ACHN (cell line): ENCODE data around the gene ARID3A.

Source experiments
- DNase-seq: peaks from one replicate; pipeline ENCODE4 v3.0.0-alpha.2; 2015
- in situ Hi-C: cut with HindIII; loops from 2 replicates; pipeline ENCODE4 v1.10.0; 2017; ENCODE audit warnings: low sequenced_read_pairs, low pct_ligation_motif_present, low pct_unique_long_range_greater_than_20kb

The ARID3A gene

DNA sequence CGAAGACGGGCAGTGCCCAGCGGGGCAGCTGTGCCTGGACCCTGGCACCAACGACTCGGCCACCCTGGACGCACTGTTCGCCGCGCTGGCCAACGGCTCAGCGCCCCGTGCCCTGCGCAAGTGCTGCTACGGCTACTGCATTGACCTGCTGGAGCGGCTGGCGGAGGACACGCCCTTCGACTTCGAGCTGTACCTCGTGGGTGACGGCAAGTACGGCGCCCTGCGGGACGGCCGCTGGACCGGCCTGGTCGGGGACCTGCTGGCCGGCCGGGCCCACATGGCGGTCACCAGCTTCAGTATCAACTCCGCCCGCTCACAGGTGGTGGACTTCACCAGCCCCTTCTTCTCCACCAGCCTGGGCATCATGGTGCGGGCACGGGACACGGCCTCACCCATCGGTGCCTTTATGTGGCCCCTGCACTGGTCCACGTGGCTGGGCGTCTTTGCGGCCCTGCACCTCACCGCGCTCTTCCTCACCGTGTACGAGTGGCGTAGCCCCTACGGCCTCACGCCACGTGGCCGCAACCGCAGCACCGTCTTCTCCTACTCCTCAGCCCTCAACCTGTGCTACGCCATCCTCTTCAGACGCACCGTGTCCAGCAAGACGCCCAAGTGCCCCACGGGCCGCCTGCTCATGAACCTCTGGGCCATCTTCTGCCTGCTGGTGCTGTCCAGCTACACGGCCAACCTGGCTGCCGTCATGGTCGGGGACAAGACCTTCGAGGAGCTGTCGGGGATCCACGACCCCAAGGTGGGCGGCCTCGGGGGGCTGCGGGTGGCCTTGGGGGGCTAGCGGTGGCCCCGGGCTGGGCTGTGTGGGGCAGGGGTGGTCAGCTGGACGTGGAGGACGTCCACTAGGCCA is 79.2 kb downstream of the ARID3A start:
- no peak for DNase-seq
- in situ Hi-C loops, result no loop called here

DNA sequence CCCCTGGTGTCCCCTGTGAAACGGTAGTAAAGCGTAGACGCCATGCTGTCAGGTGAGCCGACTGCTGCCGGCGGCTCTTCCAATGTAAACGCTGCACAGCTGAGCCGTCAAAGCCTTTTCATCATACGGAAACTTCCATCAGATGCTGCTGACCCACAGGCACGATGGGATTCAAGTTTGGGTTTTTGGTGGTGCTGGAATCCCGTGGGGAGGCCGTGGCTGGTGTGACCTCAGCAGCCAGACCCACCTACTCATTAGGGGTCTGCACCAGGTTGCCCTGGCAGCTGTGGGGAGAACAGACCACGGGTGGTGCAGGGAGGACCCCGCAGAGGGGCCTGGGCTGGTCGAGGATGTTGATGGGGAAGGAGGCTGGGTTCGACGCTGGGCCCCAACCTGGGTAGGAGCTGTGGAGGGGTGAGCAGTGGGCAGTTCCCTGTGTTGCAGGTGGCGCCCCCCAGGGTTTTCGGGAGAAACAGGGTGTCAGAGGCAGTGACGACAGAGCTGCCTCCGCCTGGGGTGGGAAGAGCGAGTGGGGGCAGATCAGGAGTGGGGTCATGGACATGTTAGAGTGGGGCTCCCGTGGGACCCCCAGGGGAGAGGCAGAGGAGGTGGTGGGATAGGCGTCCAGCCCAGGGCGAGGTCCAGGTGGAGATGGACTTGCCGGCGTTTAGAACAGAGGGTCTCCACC is 81.0 kb downstream of the ARID3A start:
- in situ Hi-C loops, result no loop called here
- DNase-seq, result no peak

DNA sequence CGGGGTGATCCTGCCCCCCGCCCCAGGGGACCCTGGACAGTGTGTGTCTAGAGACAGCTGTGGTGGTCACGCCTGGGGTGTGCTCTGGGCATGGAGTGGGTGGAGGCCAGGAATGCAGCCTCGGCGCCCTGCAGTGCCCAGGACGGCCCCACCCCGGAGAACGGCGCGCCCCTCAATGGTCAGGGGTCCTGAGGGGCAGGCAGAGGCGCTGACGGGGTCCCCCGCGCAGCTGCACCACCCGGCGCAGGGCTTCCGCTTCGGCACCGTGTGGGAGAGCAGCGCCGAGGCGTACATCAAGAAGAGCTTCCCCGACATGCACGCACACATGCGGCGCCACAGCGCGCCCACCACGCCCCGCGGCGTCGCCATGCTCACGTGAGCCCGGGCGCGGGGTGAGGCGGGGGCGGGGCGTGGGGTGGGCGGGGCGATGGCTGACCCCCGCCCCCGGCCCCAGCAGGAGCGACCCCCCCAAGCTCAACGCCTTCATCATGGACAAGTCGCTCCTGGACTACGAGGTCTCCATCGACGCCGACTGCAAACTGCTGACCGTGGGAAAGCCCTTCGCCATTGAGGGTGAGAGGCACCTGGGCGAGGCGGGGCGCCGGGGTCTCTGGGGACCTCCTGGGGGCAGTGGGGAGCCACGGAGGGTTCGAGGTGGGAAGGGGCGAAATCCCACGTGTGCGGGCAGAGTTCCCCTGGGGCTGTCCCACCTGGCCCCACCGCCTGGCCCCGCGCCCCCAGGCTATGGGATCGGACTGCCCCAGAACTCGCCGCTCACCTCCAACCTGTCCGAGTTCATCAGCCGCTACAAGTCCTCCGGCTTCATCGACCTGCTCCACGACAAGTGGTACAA is 81.8 kb downstream of the ARID3A start:
- in situ Hi-C loops, result no loop called here
- DNase-seq, result no peak

DNA sequence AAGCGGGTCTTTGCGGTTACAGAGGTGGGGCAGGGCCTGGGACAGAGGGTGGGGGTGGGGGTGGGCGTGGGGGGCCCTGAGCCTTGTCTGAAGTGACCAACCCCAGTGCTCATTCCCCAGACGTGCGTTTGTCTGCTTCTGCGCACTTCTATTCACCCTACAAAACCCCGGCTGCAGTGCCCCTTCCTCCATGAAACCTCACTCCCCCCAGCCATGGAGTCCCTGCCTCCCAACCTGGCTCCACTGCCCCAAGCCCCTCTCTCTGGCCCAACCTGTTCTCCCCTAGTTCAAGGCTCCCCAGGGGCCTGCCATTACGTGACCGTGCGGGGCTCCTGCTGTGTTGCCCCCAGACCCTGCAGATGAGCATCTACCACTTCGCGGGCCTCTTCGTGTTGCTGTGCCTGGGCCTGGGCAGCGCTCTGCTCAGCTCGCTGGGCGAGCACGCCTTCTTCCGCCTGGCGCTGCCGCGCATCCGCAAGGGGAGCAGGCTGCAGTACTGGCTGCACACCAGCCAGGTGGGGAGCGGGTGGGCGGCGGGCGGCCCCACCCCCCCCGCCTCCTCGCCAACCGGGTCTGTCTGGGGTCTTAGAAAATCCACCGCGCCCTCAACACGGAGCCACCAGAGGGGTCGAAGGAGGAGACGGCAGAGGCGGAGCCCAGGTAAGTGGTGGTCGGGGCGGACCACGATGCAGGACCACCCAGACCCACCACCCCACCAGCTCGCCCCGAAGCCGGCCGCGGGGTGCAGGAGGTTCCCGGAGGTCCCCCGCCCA is 82.6 kb downstream of the ARID3A start:
- in situ Hi-C loops, result no loop called here

DNA sequence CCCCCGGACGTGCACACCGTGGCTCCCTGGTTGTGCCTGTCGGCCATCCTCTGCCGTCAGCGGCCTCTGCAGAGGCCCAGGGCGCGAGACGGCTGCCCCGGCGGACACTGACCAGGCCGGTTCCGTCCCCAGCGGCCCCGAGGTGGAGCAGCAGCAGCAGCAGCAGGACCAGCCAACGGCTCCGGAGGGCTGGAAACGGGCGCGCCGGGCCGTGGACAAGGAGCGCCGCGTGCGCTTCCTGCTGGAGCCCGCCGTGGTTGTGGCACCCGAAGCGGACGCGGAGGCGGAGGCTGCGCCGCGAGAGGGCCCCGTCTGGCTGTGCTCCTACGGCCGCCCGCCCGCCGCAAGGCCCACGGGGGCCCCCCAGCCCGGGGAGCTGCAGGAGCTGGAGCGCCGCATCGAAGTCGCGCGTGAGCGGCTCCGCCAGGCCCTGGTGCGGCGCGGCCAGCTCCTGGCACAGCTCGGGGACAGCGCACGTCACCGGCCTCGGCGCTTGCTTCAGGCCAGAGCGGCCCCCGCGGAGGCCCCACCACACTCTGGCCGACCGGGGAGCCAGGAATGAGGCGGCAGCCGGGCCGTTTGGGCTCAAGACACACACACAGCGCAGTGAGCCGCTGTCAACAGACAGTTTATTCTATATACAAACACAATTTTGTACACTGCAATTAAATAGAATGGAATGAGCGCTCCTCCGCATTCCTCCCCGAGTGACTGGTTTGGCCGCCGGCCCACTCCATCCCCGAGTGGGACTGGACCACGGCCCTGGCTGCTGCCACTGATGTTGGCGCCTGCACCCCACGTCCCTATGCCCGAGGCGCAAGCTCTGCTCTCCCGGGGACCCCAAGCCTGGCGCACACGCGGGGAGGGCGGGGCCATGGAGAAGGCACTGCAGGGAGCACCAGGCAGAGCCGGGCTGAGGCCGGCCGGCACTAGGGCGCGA is 83.5 kb downstream of the ARID3A start:
- in situ Hi-C loops, result no loop called here
- DNase-seq, result no peak

More for the DNA sequence above, 82.6 kb downstream of the ARID3A start:
- no peak for DNase-seq

DNA sequence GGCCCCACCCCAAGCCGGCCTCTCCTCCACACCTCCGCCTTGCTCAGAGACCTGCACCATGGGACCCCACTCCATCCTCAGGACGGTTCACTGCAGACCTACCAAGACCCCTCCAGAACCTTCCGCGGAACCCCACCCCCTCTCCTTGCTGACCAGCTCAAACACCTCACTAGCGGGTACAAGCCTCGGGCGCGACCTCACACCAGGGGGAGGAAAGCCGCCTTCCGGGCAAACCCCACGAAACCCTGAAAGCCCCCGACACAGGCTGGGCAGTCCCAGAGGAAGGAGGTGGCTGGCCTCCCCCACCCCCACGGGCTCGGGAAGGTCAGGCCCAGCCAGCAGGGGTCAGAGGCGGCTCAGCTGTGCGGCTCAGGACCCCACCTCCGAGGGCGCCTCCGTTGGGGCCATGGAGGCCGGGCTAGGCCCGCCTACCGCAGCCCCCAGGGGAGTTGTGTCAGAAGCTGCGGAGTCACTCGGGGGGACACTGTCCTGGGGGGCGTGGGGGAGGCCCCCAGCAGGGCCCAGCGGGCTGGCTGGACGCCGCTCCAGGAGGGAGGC is 84.2 kb downstream of the ARID3A start:
- no peak for DNase-seq
- in situ Hi-C loops, result no loop called here

DNA sequence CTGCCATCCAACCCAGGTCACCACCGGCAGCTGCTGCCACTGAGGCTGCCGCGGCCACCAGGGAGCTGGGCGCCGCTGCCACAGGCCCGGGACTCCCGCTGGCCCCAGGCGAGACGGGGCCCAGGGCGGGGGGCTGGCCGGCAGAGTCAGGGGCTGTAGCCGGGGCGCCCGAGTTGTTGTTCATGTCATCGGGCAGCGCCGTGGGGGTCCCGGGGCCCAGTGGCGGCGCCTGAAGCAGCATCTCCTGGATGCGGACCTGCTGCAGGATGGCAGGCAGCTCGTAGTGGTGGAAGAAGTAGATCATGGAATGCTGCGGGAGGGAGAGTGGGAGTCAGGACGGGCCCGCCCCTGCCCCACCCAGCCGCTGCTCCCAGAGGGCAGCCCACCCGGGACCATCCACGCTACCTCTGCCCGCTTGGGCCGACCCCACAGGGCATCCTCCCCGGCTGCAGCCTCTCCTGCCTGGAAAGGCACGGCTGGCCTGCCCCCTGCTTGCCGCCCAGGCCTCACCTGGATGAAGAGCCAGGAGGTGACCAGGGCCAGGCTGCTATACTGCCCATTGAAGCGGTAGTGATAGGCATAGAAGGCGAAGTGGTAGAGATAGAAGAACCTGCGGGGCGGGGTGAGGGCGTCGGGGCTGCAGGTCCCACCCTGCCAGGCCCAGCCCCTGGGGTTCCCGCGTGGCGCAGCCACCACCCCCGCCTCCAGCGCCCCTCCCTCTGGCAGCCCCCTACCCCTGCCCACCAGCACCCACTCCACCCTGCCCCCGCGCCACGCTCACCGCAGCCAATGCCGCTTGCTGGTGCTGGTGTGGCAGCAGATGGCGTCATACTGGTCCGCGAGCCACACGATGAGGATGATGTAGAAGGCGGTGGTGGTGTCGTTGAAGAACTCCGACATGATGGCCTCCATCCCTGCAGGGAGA is 85.0 kb downstream of the ARID3A start:
- DNase-seq, result no peak
- in situ Hi-C loops, result no loop called here

DNA sequence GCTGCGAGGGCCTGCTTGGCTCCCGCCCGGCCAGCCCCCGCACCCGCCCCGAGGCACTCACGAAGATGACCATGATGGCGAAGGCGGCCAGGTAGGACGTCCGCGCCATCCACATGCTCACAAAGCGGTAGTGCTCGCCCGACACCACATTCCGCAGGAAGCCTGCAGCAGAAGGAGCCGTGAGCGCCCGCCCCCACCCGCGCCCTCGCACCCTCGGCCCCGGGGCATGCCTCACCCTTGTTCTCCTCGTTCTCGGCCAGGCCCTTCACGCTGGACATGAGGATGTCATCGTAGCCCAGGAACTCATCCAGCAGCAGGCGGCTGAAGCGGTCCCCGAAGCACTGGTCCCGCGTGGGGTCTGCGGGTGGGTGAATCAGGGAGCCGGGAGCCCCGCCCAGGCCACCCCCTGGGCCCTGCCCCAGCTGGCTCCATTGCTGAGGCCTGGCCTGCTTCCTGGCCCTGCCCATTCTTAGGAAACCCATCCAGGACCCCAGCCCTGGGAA is 86.0 kb downstream of the ARID3A start:
- DNase-seq, result no peak
- in situ Hi-C loops, result no loop called here

DNA sequence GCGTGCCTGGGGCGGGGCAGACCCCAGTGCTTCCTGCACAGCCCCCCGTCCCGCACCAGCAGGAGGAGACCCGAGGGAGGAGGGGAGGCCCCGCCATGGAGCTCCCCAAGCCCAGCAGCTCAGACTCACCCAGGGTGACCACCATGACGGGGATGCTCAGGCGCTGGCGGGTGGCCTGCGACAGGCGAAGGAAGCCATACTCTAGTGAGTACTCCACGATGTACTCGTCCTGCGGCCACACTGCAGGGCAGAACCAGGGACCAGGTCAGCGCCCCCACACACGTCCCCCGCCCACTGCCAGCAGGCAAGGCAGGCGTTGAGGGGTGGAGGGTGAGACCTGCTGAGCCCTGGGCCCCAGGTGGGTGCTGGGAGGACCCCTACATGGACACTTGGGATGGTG is 86.5 kb downstream of the ARID3A start:
- no peak for DNase-seq
- in situ Hi-C loops, result no loop called here

DNA sequence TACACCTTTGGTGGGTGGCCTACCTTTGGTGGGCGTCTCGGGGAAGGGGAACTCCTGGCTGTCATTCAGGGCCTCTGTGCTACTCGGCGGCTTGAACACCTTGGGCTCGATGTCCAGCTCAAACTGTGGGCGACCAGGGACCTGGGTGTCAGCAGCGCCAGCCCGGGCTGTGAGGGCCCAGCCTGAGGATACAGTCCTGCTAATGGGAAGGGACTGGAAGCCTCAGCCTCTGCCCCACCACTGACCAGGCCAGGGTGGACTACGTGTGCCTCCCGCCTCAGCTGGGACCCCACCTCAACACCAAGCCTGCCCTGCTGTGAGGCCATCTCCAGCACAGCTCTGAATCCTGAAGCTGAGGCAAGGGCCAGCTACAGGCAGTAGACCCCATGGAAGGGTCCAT is 87.4 kb downstream of the ARID3A start:
- in situ Hi-C loops, result no loop called here
- no peak for DNase-seq

DNA sequence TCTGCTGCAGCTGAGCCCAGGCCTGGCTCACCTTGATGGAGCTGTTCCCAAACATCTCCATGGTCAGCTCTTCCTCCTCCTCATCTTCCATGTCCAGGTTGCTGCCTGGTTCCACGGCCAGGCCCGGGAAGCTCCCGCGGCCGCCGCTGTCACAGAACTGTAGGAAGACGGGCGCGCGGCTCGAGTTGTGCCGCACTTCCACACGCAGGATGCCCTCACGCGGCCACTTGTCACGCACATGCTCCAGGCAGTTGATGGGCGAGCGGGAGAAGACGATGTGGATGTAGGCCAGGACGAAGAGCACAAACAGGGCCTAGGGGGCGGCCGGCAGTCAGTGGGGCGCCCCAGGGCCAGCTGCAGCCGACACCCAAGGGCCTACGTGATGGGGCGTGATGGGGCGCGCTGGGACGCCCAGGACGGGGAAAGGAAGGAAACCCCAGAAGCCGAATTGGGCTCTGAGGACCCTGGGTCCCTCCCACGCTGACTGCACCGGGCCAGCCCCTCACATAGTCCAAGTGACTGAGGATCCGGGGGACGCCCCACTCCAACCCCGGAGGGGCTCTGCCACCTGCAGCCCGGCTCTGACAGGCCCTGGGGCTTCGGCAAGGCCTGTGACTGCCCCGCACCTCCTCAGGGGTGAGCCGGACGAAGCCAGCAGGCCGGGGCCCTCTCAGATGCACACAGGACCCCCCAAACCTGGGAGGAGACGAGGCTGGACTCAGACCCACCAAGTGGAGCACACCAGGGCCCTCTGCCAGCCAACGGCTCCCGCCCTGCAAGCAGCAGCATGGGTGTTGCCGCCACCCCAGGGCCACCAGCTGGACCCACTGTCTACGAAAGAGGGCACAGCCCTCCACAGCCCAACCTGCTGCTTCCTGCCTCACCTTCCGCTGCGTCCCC is 88.6 kb downstream of the ARID3A start:
- in situ Hi-C loops, result no loop called here
- DNase-seq, result no peak

DNA sequence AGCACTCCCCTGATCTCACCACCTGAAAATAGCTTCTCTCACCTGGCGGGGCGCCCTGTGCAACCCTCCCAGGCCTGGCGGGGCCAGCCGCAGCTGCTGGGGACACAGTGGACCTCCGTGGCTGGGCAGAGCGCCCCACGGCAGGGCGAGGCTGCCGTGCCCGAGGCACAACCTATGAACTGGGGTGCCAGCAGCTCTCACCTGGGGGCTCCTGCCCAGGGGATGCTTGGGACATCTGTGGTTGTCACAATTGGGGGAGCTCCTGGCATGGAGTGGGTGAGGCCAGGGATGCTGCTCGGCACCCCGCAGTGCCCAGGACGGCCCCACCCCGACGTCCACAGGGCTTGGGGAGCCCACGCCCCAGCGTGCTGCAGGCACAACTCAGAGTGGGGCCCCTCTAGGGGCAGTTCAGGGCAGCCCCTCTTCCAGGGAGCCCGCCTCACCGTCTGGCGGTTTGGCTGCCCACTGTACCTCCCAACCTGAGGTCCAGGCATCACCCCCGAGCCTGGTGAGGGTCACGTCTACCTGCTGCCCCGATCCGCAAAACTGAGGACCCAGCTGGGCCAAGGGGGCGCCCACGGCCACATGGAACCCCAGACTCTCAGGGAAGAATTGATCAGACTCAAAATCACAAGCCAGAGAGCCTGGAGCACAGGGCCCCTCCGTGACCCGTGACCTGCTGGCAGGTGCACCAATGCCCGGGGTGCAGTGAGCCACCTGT is 89.4 kb downstream of the ARID3A start:
- in situ Hi-C loops, result no loop called here
- no peak for DNase-seq

DNA sequence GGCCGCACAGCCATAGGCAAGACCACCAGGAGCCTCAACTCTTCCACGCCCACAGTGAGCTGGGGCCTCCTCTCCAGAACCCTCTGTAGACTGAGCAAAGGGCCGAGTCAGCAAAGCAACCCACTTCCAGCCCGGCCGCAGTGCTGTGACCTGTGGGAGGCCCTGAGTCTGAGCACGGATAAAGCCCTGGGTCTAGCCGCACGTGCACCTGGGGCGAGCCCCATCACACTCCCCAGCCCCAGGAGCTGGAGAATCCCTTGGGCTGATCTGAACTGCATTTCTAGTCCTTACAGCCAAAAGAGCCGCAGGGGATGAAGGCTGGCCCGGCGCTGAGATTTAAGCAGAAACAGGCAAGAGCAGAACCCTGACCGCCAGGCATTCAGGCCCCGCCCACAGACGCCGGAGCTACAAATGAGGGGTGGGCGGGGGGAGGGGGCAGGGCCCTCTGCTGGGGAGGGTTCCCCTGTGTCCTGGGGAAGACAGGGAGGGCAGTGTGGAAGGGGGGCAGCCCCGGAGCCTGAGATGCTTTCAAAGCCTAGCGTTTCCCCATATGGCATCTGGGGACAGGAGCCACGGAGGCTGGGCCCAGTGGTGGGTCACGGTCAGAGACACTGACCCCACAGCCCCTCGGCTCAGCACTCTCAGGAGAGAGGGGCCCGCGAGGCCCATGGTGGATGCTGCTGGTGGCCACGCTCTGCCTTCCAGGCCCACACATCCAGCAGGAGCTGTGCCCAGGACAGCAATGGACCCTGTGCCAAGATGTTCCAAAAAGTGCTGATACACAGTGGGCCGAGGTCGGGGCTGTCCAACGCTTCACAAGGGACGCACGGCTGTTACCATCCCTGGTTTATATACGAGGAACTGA is 90.2 kb downstream of the ARID3A start:
- no peak for DNase-seq
- in situ Hi-C loops, result no loop called here

DNA sequence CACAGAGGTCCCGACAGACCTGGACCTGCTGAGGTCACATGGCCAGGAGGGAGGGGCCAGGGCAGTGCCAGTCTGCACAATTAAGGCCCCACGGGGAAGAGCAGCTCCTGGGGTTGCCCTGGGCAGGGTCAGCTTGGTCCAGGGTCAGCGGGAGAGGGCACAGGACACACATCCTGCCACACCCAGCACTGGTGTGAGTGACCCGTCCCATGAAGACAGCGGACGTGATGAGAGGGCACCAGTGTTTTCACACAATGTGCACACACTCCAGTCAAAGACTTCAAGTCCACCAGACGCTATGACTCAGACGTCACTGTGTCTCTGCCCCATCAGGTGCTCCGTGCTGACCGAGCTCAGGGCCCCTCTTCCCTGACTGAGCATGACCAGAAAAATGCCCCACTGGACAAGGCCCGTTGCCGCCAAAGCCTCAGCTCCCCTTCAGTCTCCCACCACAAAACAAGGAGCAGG is 90.8 kb downstream of the ARID3A start:
- in situ Hi-C loops, result no loop called here
- no peak for DNase-seq
